LHCN-M2 (cell line): ENCODE measurements around the gene NPDC1. TPM values are rescaled to one million over a fixed set of nuclear protein-coding genes. Genes with fewer than 3 reads are reported as not detected.

Source experiments
- DNase-seq: peaks from one replicate; pipeline ENCODE4 v3.0.0-alpha.2; 2012; ENCODE audit warnings: low read depth
- total RNA-seq: library from RNA; depleted of rRNA; stranded (reverse); fragments of >200 nt; gene quantifications from 2 replicates; pipeline ENCODE4 v1.2.3, GENCODE V29; 2014

NPDC1 gene
- total RNA-seq, 1 experiment from 2014 or later: 5.3 TPM

- no peak for DNase-seq
Measured at GRCh38 chr9:137056739-137057415, 10.9 kb upstream of the NPDC1 start.

DNA sequence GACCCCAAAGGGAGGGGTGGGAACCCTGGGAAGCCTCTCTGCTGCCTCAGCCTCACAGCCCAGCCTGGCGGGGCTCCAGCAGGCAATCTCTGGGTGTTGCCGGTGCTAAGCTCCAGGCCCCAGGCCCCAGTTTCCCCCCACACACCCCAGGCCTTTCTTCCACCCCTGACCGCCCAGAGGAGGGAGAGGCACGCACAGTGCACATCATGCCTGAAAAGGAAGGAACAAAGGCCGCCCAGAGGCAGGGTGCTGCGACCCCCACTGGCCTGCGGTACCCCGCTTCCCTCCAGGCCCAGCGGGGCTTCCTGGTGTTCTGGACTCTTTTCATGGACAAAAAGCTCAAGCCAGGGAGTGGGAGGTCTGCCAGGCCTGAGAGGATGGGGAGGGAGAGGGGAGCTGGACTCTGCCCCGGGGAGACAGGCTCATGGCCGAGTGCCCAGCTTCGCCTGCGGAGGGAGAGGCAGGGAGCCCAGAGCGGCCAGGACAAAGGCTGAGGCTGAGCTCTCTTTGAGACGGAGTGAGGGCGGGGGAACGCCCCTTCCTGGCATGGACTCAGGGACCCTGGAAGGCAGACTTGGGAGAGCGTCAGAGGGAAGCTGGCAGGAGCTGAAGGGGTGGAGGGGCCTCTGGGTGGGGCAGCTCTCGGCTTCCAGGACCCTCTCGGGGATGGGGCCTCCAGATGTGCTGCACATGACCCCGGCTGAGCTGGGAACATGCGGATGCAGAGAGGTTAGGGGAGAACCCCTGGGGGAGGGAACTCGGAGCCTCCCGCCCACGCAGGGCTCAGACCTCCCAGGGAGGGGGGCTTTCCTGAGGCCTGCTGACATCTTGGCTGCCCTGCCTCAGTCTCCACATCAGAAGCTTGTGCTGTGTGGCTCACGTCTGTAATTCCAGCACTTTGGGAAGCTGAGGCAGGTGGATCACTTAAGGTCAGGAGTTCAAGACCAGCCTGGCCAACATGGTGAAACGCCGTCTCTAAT is 9.7 kb upstream of the NPDC1 start:
- no peak for DNase-seq

DNA sequence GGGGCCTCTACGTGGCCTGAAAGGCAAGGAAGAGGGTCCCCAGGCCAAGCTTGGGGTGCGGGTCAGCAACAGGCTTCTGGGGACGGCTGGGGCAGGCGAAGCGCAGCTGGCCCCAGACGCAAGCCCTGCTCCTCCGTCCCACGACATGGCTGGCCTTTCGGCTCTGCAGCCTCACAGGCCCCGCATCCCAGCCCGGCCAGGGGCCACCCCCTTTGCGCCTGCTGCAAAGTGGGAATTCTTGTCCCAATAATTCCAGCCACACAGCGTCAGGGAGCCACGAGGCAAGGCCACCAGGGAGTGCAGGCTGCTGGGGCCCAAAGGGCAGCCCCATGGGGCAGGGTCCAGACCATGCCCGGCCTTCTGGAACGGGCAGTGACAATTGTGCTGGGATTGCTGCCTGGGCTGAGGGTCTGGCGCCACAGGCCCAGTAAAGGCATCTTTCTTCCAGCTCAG is 9.0 kb upstream of the NPDC1 start:
- DNase-seq: no peak

DNA sequence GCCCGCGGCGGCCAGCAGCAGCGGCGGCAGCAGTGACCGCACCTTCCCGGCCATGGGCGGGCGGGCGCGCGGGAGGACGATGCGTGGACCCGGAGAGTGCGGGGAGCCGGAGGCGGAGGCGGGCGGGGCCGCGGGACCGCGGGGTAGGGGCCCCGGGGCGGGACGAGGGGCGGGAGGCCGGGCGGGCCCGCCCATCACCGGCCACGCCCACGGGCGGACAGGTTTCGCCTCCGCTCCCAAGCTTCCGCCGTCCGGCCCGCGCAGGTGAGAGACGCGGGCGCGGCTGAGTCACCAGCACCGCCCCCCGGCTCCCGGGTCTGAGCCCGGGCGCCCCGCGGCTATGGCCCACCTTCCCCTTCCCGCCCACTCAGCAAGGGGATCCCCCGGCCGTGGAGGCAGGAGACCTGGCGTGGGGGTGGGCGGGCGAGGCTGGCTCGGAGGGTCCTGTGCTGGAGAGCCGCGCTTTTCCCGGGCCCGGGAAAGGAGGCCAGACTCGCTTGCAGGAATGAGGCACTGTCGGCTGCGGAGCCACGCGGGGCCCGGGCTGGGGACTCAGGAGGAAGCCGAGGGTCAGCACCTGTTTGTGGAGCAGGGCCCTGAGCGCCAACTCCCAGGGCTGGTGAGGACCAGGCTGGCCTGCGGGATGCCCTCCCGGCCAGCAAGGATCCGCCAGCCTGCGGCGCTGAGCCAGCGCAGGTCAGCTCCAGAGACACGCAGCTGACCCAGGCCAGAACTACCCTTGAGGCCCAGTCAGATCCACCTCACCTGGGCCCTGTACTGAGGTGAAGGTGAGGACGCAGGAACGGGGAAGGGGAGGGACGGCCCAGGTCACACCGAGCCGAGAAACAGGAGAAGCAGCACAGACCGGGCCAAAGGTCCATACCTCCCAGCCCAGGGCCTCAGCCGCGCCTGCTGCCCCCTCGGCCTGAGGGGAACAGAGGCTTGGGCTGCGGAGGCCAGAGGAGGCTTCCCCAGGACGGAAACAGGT is 8.3 kb upstream of the NPDC1 start, which contains the start of gene ENTPD2:
Gene ENTPD2 (minus strand): TSS at position 118 of the 988 bp plus-strand sequence. CDS start 64 bp downstream, at position 54.
- DNase-seq: no peak

GRCh38 chr9:137052998-137053943 is 7.3 kb upstream of the NPDC1 start:
- DNase-seq: no peak

DNA sequence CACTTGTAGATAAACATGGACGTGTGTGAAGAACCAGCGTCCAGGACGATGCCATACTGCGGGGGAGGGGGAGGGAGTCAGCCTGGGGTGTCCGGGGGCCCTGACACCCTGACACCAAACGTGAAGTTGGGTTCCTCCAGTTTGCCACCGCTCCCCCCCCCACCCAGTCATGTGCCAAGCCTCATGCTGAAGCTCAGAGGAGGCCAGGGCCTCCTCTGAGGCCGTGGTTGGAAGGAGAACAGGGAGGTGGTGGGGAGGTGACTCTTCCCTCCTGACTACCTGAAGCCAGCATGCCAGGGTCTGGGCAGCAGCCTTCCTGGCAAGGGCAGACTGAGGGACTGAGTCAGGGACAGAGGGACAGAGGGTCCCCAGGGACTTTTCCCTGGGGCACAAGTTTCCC is 6.3 kb upstream of the NPDC1 start:
- DNase-seq: no peak

- DNase-seq: no peak
Measured at GRCh38 chr9:137051145-137051724, 5.3 kb upstream of the NPDC1 start.

DNA sequence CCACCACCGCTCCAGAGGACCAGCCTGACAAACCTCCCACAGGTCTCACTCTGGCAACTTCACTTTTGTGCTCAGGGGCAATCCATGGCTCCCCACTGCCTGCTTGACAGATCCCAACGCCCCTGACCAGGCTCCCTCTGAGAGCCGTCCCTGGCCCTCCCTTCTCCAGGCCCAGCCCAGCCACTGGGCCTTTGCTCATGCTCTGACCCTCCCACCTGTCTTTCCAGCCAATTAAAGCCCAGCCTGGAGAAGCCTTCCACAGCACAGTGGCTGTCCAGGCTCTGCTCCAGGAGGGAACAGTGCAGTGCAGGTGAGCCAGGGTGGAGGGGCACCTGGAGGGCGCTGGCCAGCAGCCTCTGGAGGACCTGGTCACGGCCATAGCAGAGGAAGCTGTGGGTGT is 4.6 kb upstream of the NPDC1 start:
- DNase-seq: no peak

GRCh38 chr9:137049544-137050449 is 3.8 kb upstream of the NPDC1 start:
- no peak for DNase-seq

- DNase-seq: no peak
Measured at GRCh38 chr9:137048655-137049543, 2.9 kb upstream of the NPDC1 start.

- DNase-seq: no peak
Measured at GRCh38 chr9:137045294-137046087, 486 bp downstream of the NPDC1 start.

GRCh38 chr9:137044502-137045177 is 1.3 kb downstream of the NPDC1 start:
- DNase-seq: no peak

DNA sequence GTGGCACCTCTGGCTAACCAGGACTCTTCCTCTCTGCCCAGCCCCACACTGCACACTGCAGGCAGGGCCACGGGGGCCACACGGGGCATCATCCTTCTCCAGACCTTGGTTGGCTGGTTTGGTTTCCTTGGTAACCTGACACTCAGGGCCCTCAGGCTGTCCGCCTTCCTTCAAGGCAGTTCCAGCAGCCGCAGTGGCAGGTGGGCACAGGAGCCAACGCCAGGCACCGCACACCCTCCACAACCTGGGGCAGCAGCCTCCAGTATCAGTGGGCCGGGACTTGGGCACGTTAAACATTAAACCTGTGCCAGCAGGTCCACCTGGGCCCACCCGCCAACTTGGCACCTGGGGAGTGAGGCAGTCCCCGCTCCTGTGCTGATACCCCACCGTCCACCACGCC is 1.9 kb downstream of the NPDC1 start:
- DNase-seq: no peak

DNA sequence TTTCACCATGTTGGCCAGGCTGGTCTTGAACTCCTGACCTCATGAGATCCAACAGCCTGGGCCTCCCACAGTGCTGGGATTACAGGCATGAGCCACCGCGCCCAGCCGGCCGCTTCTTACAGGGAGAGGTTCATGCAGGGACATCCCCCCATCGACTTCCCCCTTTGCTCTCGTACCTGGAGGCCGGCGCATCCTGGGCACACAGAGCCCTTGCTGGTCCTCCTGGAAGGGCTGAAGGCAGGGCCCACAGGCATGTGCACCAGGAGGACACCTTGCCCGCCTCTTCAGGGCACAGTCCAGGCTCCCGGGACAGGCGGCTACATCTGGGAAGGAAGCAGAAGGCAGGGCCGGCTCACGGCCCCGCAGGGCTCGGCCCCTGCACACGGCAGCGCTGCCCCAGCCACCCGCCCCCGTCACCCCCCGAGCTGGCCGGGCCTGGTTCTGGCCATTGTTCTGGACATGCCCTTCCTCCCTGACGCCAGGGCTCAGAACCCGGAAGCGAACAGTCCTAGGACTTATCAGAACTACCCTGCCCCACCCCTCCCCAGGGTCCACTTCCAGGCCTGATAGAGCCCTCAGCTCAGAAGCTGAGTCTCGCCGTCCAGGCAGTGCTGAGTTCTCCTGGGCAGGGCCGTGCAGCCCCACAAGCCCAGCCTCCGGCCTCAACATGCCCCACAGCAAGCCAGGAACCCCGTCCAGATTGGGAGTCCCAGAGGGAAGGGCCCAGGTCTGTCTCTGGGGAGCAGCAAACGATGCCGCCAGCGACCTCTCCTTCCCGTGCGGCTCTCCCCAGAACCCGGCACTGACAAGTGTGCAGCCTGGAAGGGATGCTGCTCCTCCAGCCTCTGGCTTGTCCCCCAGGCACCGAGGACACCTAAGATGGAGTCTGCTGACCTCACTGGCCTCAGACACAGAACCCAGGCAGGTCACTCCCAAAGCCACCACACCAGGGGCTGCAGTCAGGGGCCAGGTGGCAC is 2.9 kb downstream of the NPDC1 start:
- DNase-seq: no peak

DNA sequence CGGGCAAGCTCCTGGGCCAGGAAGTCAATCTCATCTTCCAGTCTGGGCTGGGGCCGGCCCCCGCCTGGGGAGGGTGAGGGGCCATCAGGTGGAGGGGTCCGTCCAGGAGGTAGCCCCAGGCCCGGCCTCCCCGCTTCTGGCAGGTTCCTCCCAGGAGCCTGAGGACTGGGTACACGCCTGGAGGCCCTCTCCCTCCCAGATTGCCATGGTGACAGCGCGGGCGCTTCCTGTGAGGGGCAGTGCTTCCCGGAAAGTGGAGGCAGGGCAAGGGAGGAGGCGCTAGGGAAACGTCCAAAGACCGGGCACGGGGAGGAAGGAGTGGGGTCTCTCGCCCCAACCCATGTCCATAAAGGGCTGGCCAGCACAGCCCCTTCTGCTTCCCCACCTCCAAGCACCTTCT is 4.9 kb downstream of the NPDC1 start:
- no peak for DNase-seq
